ENCODE data around the gene EVA1A. TPM values are rescaled to one million over a fixed set of nuclear protein-coding genes. Genes with fewer than 3 reads are reported as not detected.

The EVA1A gene
- polyA plus RNA-seq, 3 donors = not detected

- no peaks in the 10 kb centered on the region for H3K4me1 ChIP-seq (ENCODE audit: control insufficient read depth in 1 of 2, insufficient read depth in 2 of 2, low read length in 2 of 2)
- Mint-ChIP-seq H3K4me3 (no peak overlapping the region), H3K27ac (no peak overlapping the region), H3K36me3 (no peaks in the 10 kb centered on the region), H3K9me3 (peaks cover 0 to 4% (median 1%) of the 10 kb centered on the region in 7 donors), H3K27me3 (ENCODE audit: low read depth in 3 of 3) (peaks cover 2 to 5% (median 5%) of the 10 kb centered on the region in 3 donors), H3K4me1 (no peaks in the 10 kb centered on the region)
- no peaks in the 10 kb centered on the region for H4K20me1 ChIP-seq (ENCODE audit: insufficient read depth, low read length)
- no peaks in the 10 kb centered on the region for H3K36me3 ChIP-seq (replicated peaks in 1 of 2; ENCODE audit: control insufficient read depth in 1 of 2, insufficient read depth in 2 of 2, low read length in 2 of 2)
- TF ChIP-seq CTCF (IDR thresholded peaks at IDR 0.05) = no peak
- H3K9me3 ChIP-seq (replicated peaks in 1 of 2; ENCODE audit: control insufficient read depth in 1 of 2, insufficient read depth in 1 of 2, low read length in 2 of 2) = no peaks in the 10 kb centered on the region
- no peak overlapping the region for H3K4me3 ChIP-seq (replicated peaks in 1 of 3; ENCODE audit: low read depth in 2 of 3, low read length in 3 of 3)
- no peaks in the 10 kb centered on the region for H3K79me2 ChIP-seq (ENCODE audit: insufficient read depth, low read length)
- no peak overlapping the region for H3K9ac ChIP-seq (ENCODE audit: insufficient read depth, low read length, poor library complexity, severe bottlenecking)
- intact Hi-C loops (cut with micrococcal nuclease) = no loop called here
- DNase-seq = no peak
- H2AFZ ChIP-seq (ENCODE audit: insufficient read depth, low read depth, low read length, poor library complexity, severe bottlenecking) = no peak overlapping the region
- no peaks in the 10 kb centered on the region for H3K27me3 ChIP-seq (ENCODE audit: control insufficient read depth in 2 of 2, insufficient read depth in 2 of 2, low read length in 2 of 2)
- H3K4me2 ChIP-seq (replicated peaks; ENCODE audit: extremely low read depth, low read length, poor library complexity, severe bottlenecking) = no peak overlapping the region
- no peak overlapping the region for H3K27ac ChIP-seq (ENCODE audit: low read depth in 1 of 2, low read length in 2 of 2)
- no CpG with 5 or more reads among the region's 5 CpGs for WGBS (ENCODE audit: insufficient coverage)
These were observed 63.5 kb downstream of the EVA1A start for GRCh38 chr2:75497256-75497655.

GRCh38 chr2:75495862-75496261 is 64.9 kb downstream of the EVA1A start:
- Histone ChIP-seq H3K4me2 (replicated peaks; ENCODE audit: extremely low read depth, low read length, poor library complexity, severe bottlenecking) (no peak overlapping the region), H3K79me2 (ENCODE audit: insufficient read depth, low read length) (no peaks in the 10 kb centered on the region), H3K4me1 (ENCODE audit: control insufficient read depth in 1 of 2, insufficient read depth in 2 of 2, low read length in 2 of 2) (no peaks in the 10 kb centered on the region), H4K20me1 (ENCODE audit: insufficient read depth, low read length) (no peaks in the 10 kb centered on the region), H3K27me3 (ENCODE audit: control insufficient read depth in 2 of 2, insufficient read depth in 2 of 2, low read length in 2 of 2) (no peaks in the 10 kb centered on the region), H2AFZ (ENCODE audit: insufficient read depth, low read depth, low read length, poor library complexity, severe bottlenecking) (no peak overlapping the region), H3K4me3 (replicated peaks in 1 of 3; ENCODE audit: low read depth in 2 of 3, low read length in 3 of 3) (no peak overlapping the region), H3K9ac (ENCODE audit: insufficient read depth, low read length, poor library complexity, severe bottlenecking) (no peak overlapping the region), H3K9me3 (replicated peaks in 1 of 2; ENCODE audit: control insufficient read depth in 1 of 2, insufficient read depth in 1 of 2, low read length in 2 of 2) (no peaks in the 10 kb centered on the region), H3K27ac (ENCODE audit: low read depth in 1 of 2, low read length in 2 of 2) (no peak overlapping the region), H3K36me3 (replicated peaks in 1 of 2; ENCODE audit: control insufficient read depth in 1 of 2, insufficient read depth in 2 of 2, low read length in 2 of 2) (no peaks in the 10 kb centered on the region)
- H3K4me3 Mint-ChIP-seq = no peak overlapping the region
- H3K9me3 Mint-ChIP-seq = peaks cover 0 to 4% (median 1%) of the 10 kb centered on the region in 7 donors
- no peaks in the 10 kb centered on the region for H3K36me3 Mint-ChIP-seq
- no peaks in the 10 kb centered on the region for H3K4me1 Mint-ChIP-seq
- H3K27me3 Mint-ChIP-seq (ENCODE audit: low read depth in 3 of 3) = peaks cover 3 to 5% (median 4%) of the 10 kb centered on the region in 3 donors
- no peak for DNase-seq
- TF ChIP-seq CTCF (IDR thresholded peaks at IDR 0.05) = no peak
- intact Hi-C loops (cut with micrococcal nuclease) = no loop called here
- H3K27ac Mint-ChIP-seq = no peak overlapping the region
- no CpG with 5 or more reads among the region's 2 CpGs for WGBS (ENCODE audit: insufficient coverage)

Data from CD14-positive monocyte (primary cell).